ENCODE measurements around the gene ZC3H7A. TPM values are rescaled to one million over a fixed set of nuclear protein-coding genes. Genes with fewer than 3 reads are reported as not detected.

Gene ZC3H7A
- total and polyA plus RNA-seq, 9 of the 15 experiments (the other 6 are each of a cell fraction or from before 2014, with no cell fraction given): 19.8 to 49.1 (median 28.2) TPM

GRCh38 chr16:11791144-11791828 is 5.8 kb downstream of the ZC3H7A start:
- no peak overlapping the region for H3K4me3 ChIP-seq

More at GRCh38 chr16:11791144-11791828, 5.8 kb downstream of the ZC3H7A start:
- DNase-seq (ENCODE audit: extremely low read depth in 1 of 4, low spot score in 3 of 4) (no peak), ATAC-seq (no peak), FAIRE-seq (no peak)
- POLR2A ChIA-PET: interaction anchor here (1.0 to 4.0 kb wide), 7 partner anchors 8 to 50 kb away, joined by 3 to 18 read pairs (median 5); partner anchors contain the start of gene TXNDC11
- TF ChIP-seq NFRKB (IDR thresholded peaks at IDR 0.05; ENCODE audit: low read depth) (no peak), CBFB (CRISPR knock-in tag; IDR thresholded peaks at IDR 0.05) (no peak), ZNF253 (CRISPR knock-in tag; conservative IDR thresholded peaks at IDR 0.05) (no peak), SNIP1 (IDR thresholded peaks at IDR 0.05; ENCODE audit: low read depth) (no peak), MCM3 (IDR thresholded peaks at IDR 0.05) (no peak), ZSCAN29 (IDR thresholded peaks at IDR 0.05) (no peak), MEF2D (tag; conservative IDR thresholded peaks at IDR 0.05; ENCODE audit: low read depth) (no peak), RB1 (IDR thresholded peaks at IDR 0.05; ENCODE audit: low read depth) (no peak), GATAD2B (IDR thresholded peaks at IDR 0.05; ENCODE audit: borderline replicate concordance) (no peak), ZNF644 (tag; IDR thresholded peaks at IDR 0.05; ENCODE audit: low read depth) (no peak), ZBTB49 (CRISPR knock-in tag; IDR thresholded peaks at IDR 0.05; ENCODE audit: borderline replicate concordance) (no peak), ZNF696 (CRISPR knock-in tag; conservative IDR thresholded peaks at IDR 0.05) (no peak), RBFOX2 (IDR thresholded peaks at IDR 0.05; ENCODE audit: low read depth, low read length) (no peak), NCOA1 (IDR thresholded peaks at IDR 0.05; ENCODE audit: low read depth) (no peak), SAFB2 (IDR thresholded peaks at IDR 0.05; ENCODE audit: borderline replicate concordance, low read depth, low read length, severe bottlenecking) (no peak), ZNF444 (CRISPR knock-in tag; IDR thresholded peaks at IDR 0.05) (no peak), ZBTB17 (CRISPR knock-in tag; IDR thresholded peaks at IDR 0.05) (no peak), FUS (optimal IDR thresholded peaks at IDR 0.05; ENCODE audit: low read depth, low read length) (no peak), CBX3 (IDR thresholded peaks at IDR 0.05; ENCODE audit: borderline replicate concordance in 1 of 2, low read length in 2 of 2) (no peak)
- H3K27ac ChIP-seq (ENCODE audit: extremely low read depth, low read depth, low read length): no peak overlapping the region
- no peaks in the 10 kb centered on the region for H3K9me3 ChIP-seq (replicated peaks; ENCODE audit: control insufficient read depth, insufficient read depth, low read depth, low read length)
- H3K36me3 ChIP-seq (ENCODE audit: control insufficient read depth, insufficient read depth, low read length): peaks cover 43% of the 10 kb centered on the region
- no peak overlapping the region for H2AFZ ChIP-seq (ENCODE audit: low read depth, low read length)
- peaks cover 19 to 27% of the 10 kb centered on the region in 2 experiments for H3K4me1 ChIP-seq (replicated peaks in 1 of 2; ENCODE audit: control insufficient read depth in 2 of 2, insufficient read depth in 2 of 2, low read length in 2 of 2)
- intact Hi-C loops (cut with micrococcal nuclease) (no loop called here), in situ Hi-C loops (cut with MboI) (no loop called here)
- BruUV-seq (replicated peaks): no TSS peak
- WGBS (ENCODE audit: insufficient coverage, low coverage, missing lambda C conversion rate): 100% methylated on average over 5 of the region's 8 CpGs
- H3K9me1 ChIP-seq (ENCODE audit: control insufficient read depth, insufficient read depth, low read length): peaks cover 9% of the 10 kb centered on the region
- CTCF ChIA-PET (ENCODE audit: low intra/inter-chr PET ratio): no interaction called here
- 0 out of 4 replicates have a peak overlapping the region, but pooled peaks of 1 of the 2 experiments have one; percentile 31 for H3K9ac ChIP-seq (ENCODE audit: insufficient read depth in 1 of 2, low read depth in 2 of 2, low read length in 2 of 2)
- H3K79me2 ChIP-seq (ENCODE audit: control insufficient read depth, insufficient read depth, low read length): peaks cover 98% of the 10 kb centered on the region
- H3K27me3 ChIP-seq (ENCODE audit: control insufficient read depth in 2 of 2, insufficient read depth in 2 of 2, low read length in 2 of 2): no peaks in the 10 kb centered on the region
- H3K4me2 ChIP-seq (ENCODE audit: insufficient read depth, low read length): no peak overlapping the region
- peaks cover 22% of the 10 kb centered on the region for H4K20me1 ChIP-seq (replicated peaks; ENCODE audit: control insufficient read depth, insufficient read depth, low read length)
